Measurements from ENCODE around the gene CACNA1E. TPM values are rescaled to one million over a fixed set of nuclear protein-coding genes. Genes with fewer than 3 reads are reported as not detected.

Gene CACNA1E
- total RNA-seq, 1 donor from 2014 or later: not detected

DNA sequence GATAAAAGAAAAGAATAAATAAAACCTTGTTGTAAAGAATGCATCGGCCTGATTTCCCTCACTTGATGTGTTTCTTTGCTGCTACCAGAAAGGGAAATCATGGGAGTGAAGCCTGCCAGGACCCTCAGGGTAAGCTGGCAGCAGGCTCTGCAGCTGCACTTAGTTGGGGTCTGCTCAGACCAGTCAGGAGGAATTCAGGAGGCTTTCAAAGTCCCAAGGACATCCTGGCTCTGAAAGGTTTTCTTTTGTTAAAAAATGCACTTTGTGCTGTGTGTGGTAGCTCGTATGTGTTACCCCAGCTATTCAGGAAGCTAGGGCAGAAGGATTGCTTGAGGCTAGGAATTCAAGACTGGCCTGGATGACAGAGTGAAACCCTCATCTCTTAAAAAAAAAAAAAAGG, 323.4 kb downstream of the CACNA1E start:
- no peaks in the 10 kb centered on the region for H3K9me3 Mint-ChIP-seq (ENCODE audit: low read depth)
- H3K4me3 Mint-ChIP-seq (ENCODE audit: unreplicated experiment): no peak overlapping the region
- H3K36me3 Mint-ChIP-seq (ENCODE audit: low read depth): no peaks in the 10 kb centered on the region
- H3K4me1 Mint-ChIP-seq (ENCODE audit: low read depth): no peaks in the 10 kb centered on the region
- no peak overlapping the region for H3K27ac Mint-ChIP-seq (ENCODE audit: unreplicated experiment)
- TF ChIP-seq CTCF (IDR thresholded peaks at IDR 0.05): no peak
- DNase-seq (ENCODE audit: low spot score): no peak
- H3K27me3 Mint-ChIP-seq (ENCODE audit: low read depth): no peaks in the 10 kb centered on the region

GRCh38 chr1:181807251-181807650, 323.9 kb downstream of the CACNA1E start:
- H3K36me3 Mint-ChIP-seq (ENCODE audit: low read depth): no peaks in the 10 kb centered on the region
- no peak overlapping the region for H3K4me3 Mint-ChIP-seq (ENCODE audit: unreplicated experiment)
- H3K27me3 Mint-ChIP-seq (ENCODE audit: low read depth): no peaks in the 10 kb centered on the region
- DNase-seq (ENCODE audit: low spot score): no peak
- H3K9me3 Mint-ChIP-seq (ENCODE audit: low read depth): no peaks in the 10 kb centered on the region
- H3K4me1 Mint-ChIP-seq (ENCODE audit: low read depth): no peaks in the 10 kb centered on the region
- no peak for TF ChIP-seq CTCF (IDR thresholded peaks at IDR 0.05)
- H3K27ac Mint-ChIP-seq (ENCODE audit: unreplicated experiment): no peak overlapping the region

- no peaks in the 10 kb centered on the region for H3K4me1 Mint-ChIP-seq (ENCODE audit: low read depth)
- no peak for TF ChIP-seq CTCF (IDR thresholded peaks at IDR 0.05)
- no peaks in the 10 kb centered on the region for H3K36me3 Mint-ChIP-seq (ENCODE audit: low read depth)
- H3K27me3 Mint-ChIP-seq (ENCODE audit: low read depth): no peaks in the 10 kb centered on the region
- no peak overlapping the region for H3K27ac Mint-ChIP-seq (ENCODE audit: unreplicated experiment)
- no peak for DNase-seq (ENCODE audit: low spot score)
- no peak overlapping the region for H3K4me3 Mint-ChIP-seq (ENCODE audit: unreplicated experiment)
- no peaks in the 10 kb centered on the region for H3K9me3 Mint-ChIP-seq (ENCODE audit: low read depth)
Measured at GRCh38 chr1:181809991-181810545, 326.8 kb downstream of the CACNA1E start.

DNA sequence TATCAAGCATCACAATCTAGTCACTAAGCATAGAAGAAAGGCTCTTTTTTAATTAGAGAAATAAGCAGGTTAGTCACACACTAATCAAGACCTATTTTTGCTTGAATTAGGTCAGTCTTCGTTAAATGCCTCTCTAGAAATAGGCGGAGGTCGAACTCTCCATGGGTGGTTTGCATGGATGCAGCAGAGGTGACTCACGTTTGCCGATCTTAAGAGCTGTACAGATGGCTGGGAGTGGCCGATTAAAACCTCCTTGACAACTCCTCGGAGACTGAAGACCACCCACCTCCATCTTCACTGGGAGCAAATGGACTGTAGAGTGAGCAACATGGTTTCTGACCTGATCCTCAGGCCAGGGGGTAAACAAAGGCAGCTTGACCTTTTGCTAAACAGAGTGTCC, 328.9 kb downstream of the CACNA1E start:
- Mint-ChIP-seq H3K9me3 (ENCODE audit: low read depth) (no peaks in the 10 kb centered on the region), H3K27me3 (ENCODE audit: low read depth) (no peaks in the 10 kb centered on the region), H3K27ac (ENCODE audit: unreplicated experiment) (no peak overlapping the region), H3K4me3 (ENCODE audit: unreplicated experiment) (no peak overlapping the region), H3K36me3 (ENCODE audit: low read depth) (no peaks in the 10 kb centered on the region), H3K4me1 (ENCODE audit: low read depth) (no peaks in the 10 kb centered on the region)
- TF ChIP-seq CTCF (IDR thresholded peaks at IDR 0.05): no peak
- no peak for DNase-seq (ENCODE audit: low spot score)

GRCh38 chr1:181813266-181813665, 329.9 kb downstream of the CACNA1E start:
- DNase-seq (ENCODE audit: low spot score): no peak
- Mint-ChIP-seq H3K9me3 (ENCODE audit: low read depth) (no peaks in the 10 kb centered on the region), H3K4me3 (ENCODE audit: unreplicated experiment) (no peak overlapping the region), H3K27me3 (ENCODE audit: low read depth) (no peaks in the 10 kb centered on the region), H3K36me3 (ENCODE audit: low read depth) (no peaks in the 10 kb centered on the region), H3K27ac (ENCODE audit: unreplicated experiment) (no peak overlapping the region), H3K4me1 (ENCODE audit: low read depth) (no peaks in the 10 kb centered on the region)
- no peak for TF ChIP-seq CTCF (IDR thresholded peaks at IDR 0.05)
